G401 (cell line): Measurements from ENCODE around the gene MASP2. TPM values are rescaled to one million over a fixed set of nuclear protein-coding genes. Genes with fewer than 3 reads are reported as not detected.
"Not testable (repeated sequence)": the region's sequence is repeated elsewhere in the genome, so short reads cannot be mapped to it uniquely, and the experiment has no call there.

Experiments used
- DNase-seq: peaks from one replicate; pipeline ENCODE4 v3.0.0-alpha.2; 2015; ENCODE audit warnings: low spot score
- in situ Hi-C: cut with HindIII; loops from 2 replicates; pipeline ENCODE4 v1.10.0; 2016; ENCODE audit warnings: low sequenced_read_pairs, mixed read lengths
- total RNA-seq: library from RNA; depleted of rRNA; stranded (reverse); fragments of >200 nt; shearing (Covaris generic); gene quantifications from 2 replicates; pipeline ENCODE4 v1.2.3, GENCODE V29; 2014

MASP2 gene
- total RNA-seq, 1 experiment from 2014 or later: not detected

DNA sequence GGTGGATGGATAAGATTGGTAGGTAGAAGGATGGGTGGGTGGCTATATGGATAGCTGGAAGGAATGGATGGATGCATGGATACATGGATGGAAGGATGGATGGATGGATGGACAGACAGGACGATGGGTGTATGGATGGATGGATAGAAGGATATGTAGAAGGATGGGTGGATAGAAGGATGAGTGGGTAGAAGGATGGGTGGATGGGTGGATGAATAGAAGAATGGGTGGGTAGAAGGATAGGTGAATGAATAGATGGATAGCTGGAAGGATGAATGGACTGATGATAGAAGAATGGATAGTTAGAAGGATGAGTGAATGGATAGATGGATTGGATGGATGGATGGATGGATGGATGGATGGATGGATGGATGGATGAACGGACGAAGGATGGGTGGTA, 5.0 kb downstream of the MASP2 start:
- DNase-seq: no peak
- in situ Hi-C loops: no loop called here

- in situ Hi-C loops: no loop called here
- DNase-seq: no peak
Measured at GRCh38 chr1:11041048-11041447, 6.0 kb downstream of the MASP2 start.

- in situ Hi-C loops, DNase-seq: not testable (repeated sequence)
Measured at GRCh38 chr1:11040105-11040429, 7.0 kb downstream of the MASP2 start.

DNA sequence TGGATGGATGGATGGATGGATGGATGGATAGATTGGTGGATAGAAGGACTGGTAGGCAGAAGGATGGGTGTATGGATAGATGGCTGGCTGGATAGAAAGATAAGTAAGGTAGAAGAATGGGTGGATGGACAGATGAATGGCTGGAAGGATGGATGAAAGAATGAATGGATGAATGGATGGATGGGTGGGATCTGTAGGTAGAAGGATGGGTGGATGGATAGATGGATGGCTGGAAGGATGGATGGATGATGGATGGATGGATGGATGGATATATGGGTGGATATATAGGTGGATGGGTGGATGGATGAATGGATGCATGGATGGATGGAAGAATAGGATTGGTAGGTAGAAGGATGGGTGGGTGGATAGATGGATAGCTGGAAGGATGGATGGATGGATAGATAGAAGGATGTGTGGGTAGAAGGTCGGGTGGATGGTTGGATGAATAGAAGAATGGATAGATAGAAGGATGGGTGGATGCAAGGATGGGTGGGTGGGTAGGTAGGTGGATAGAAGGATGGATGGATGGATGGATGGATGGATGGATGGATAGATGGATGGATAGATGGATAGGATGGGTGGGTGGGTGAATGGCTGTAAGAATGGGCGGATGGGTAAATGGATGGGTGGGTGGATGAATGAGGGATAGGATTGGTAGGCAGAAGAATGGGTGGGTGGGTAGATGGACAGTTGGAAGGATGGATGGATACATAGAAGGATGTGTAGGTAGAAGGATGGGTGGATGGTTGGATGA, 7.5 kb downstream of the MASP2 start:
- no peak for DNase-seq
- in situ Hi-C loops: no loop called here

DNA sequence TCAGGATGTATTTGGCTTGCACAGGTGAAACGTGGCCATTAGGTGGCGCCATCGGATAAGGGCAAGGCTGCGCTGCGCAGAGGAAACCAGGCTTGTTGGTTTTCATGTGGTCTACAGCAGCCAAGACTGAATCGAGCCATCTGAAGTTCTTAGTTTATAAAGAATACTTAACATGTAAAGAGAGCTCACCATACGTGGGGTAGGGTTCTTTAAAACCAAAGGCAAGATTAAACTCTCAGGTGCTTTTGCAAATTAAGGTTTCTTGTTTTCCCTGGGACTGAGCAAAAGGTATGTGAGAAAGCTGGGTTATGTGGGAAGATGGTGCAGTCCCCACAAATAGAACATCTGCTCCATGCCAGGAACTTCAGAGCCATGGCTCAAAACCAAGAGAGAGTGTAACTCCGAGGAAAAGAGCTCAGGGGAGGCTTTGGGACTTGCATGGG, 9.3 kb downstream of the MASP2 start:
- in situ Hi-C loops: no loop called here
- peak; percentile 92 for DNase-seq

GRCh38 chr1:11037019-11037739, 9.9 kb downstream of the MASP2 start:
- in situ Hi-C loops: not testable (repeated sequence)

DNA sequence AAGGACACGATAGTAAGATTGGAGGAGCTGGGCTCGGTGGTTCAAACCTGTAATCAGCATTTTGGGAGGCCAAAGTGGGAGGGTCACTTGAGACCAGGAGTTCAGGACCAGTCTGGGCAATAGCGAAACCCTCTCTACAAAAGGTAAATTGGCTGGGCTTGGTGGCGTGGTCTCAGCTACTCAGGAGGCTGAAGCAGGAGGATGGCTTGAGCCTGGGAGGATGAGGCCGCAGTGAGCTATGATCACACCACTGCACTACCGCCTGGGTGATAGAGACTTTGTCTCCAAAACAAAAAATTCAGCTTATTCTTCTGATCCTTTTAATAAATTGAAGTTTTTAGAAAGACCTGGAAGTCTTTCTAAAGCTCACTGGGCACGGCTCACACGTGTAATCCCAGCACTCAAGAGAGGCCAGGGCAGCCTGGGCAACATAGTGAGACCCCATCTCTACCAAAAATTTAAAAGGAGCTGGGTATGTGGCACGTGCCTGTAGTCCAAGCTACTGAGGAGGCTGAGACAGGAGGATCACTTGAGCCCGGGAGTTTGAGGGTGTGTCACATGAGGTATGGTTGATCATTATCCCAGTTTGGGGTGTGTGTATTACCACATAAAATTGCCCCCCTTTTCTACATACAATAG, 15.3 kb downstream of the MASP2 start:
- DNase-seq: no peak
- in situ Hi-C loops: no loop called here

More at GRCh38 chr1:11037019-11037739, 9.9 kb downstream of the MASP2 start:
- not testable (repeated sequence) for DNase-seq

GRCh38 chr1:11030865-11031264, 16.2 kb downstream of the MASP2 start:
- in situ Hi-C loops: no loop called here

GRCh38 chr1:11028018-11028417, 19.0 kb downstream of the MASP2 start:
- in situ Hi-C loops: no loop called here
- DNase-seq: no peak

More at GRCh38 chr1:11030865-11031264, 16.2 kb downstream of the MASP2 start:
- DNase-seq: no peak

DNA sequence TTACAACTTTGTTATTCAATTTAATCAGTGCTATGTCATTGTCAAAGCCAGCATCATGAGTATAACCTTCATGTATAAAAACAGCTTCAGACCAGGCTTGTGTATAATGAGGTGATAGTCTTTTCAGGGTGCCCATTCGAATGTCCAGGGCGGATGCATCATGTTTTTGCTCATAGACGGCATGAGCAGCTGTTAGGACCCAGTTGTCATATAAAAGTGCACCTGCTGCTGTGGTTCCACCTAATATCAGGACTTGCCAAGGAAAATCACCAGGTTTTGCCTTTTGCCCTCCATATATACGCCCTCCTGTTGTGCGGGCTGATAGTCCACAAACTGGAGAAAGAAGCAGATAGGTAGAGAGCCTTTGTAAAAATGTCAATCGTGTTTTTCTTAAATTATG, 19.7 kb downstream of the MASP2 start:
- in situ Hi-C loops: no loop called here
- no peak for DNase-seq

DNA sequence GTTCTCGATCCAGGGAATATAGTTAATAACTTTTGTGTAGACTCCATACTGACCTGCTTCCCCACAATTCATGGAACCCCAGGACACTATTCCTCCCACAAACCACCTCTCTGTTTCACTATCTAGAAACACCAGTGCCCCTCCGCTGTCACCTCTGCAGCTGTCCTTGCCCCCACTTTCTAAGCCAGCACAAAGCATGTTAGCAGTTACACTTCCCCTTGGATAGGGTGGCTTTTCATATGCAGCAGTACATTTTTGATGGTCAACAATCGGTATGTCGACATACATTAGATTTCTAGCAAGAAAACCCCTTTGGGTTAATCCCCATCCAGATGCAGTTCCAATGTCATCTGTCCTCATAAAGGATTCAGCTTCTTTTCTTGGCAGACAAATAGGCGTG, 20.1 kb downstream of the MASP2 start:
- in situ Hi-C loops: no loop called here
- no peak for DNase-seq

- no peak for DNase-seq
- in situ Hi-C loops: no loop called here
Measured at GRCh38 chr1:11026052-11026451, 21.0 kb downstream of the MASP2 start.

GRCh38 chr1:11025618-11026017, 21.4 kb downstream of the MASP2 start:
- in situ Hi-C loops: no loop called here
- DNase-seq: no peak

DNA sequence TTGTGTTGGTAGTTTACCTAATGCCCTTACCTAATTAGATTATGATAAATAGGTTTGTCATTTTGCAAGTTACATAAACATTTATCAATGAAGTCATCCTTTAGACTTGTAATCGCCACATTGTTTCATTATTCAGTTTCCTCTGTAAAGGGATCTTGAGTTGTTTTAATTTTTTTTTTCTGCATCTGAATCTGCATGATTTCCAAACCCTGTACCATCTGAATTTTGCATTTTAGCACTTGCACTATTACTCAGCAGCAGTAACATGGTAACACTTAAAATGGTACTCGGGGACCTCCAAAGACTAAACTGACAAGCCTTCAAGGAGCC, 22.2 kb downstream of the MASP2 start:
- DNase-seq: no peak
- in situ Hi-C loops: no loop called here

DNA sequence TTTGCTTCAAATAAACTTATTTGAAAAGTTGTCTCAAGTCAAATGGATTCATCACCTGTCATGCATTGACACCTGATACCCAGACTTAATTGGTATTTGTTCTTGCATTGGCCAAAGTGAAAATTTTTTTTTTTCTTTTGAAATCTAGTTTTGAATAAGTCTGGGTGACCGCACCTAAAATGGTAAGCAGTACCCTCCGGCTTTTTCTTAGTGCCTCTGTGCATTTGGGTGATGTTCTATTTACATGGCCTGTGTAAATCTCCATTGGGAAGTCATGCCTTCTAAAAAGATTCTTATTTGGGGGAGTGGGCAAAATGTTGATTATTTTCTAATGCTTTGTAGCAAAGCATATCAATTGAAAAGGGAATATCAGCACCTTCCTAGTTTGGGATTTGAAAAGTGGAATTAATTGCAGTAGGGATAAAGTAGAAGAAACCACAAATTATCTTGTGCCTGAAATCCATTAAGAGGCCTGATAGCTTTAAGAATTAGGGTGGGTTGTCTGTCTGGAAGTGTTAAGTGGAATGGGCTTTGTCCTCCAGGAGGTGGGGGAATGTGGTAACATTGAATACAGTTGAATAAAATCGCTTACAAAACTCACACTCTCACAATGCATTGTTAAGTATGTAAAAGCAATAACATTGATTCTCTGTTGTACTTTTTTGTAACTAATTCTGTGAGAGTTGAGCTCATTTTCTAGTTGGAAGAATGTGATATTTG, 22.7 kb downstream of the MASP2 start:
- DNase-seq: no peak
- in situ Hi-C loops: no loop called here

DNA sequence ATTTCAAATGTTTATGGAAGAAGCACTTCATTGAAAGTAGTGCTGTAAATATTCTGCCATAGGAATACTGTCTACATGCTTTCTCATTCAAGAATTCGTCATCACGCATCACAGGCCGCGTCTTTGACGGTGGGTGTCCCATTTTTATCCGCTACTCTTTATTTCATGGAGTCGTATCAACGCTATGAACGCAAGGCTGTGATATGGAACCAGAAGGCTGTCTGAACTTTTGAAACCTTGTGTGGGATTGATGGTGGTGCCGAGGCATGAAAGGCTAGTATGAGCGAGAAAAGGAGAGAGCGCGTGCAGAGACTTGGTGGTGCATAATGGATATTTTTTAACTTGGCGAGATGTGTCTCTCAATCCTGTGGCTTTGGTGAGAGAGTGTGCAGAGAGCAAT, 23.8 kb downstream of the MASP2 start:
- in situ Hi-C loops: no loop called here
- no peak for DNase-seq

- in situ Hi-C loops: no loop called here
- DNase-seq: no peak
Measured at GRCh38 chr1:11019971-11020370, 27.1 kb downstream of the MASP2 start.

GRCh38 chr1:11019358-11019757, 27.7 kb downstream of the MASP2 start:
- DNase-seq, in situ Hi-C loops: not testable (repeated sequence)

GRCh38 chr1:11013160-11013531, 33.9 kb downstream of the MASP2 start:
- in situ Hi-C loops: no loop called here
- DNase-seq: no peak
